K562 (cell line): ENCODE measurements around the gene ZNF672. TPM values are rescaled to one million over a fixed set of nuclear protein-coding genes. Genes with fewer than 3 reads are reported as not detected.
A peak's percentile ranks its signal among the peaks of the same experiment; 100 is the strongest.

Experiments
- ATAC-seq: fragments of 200-7000 bp; cut with Tn5 transposase; 3 replicates; pipeline ENCODE4 v1.9.1; 2020; ENCODE audit warnings: moderate library complexity
- BruUV-seq: library from RNA; stranded (reverse); fragments of 400-500 nt; replicated peaks from 2 replicates; lab custom pipeline; 2021; lab: Mats Ljungman, UMichigan
- CTCF ChIA-PET: fragments of 300-600 bp; formaldehyde crosslinking; extraction: SDS; loops from one replicate; lab custom pipeline; 2021; ENCODE audit warnings: low intra/inter-chr PET ratio; lab: Yijun Ruan, JAX
- POLR2A ChIA-PET: fragments of 300-600, 350-650 bp; sonication (Branson Sonifier 250); formaldehyde crosslinking; extraction: SDS; loops from one replicate; lab custom pipeline; 2021; ENCODE audit warnings: antibody characterized with exemption, inconsistent platforms; lab: Yijun Ruan, JAX
- DNase-seq, 4 experiments: peaks; one replicate each; pipeline versions ENCODE4 v3.0.0 to v3.0.0-alpha.2; 2011 to 2018; ENCODE audit warnings: low spot score in 3 of 4, mixed read lengths in 3 of 4; ENCODE audit errors: extremely low read depth in 1 of 4
- FAIRE-seq: peaks from 2 replicates; lab custom pipeline; 2011; peaks lifted over from hg19 to GRCh38; lab: Jason Lieb, UNC
- H2AFZ ChIP-seq: 2 replicates; pipeline ENCODE4 v1.6.0; 2011; ENCODE audit warnings: low read depth, low read length, control low read depth, inconsistent platforms
- H3K27ac ChIP-seq: fragments of 200-600 bp; 3 replicates; pipeline ENCODE4 v1.8.0; 2011; ENCODE audit warnings: low read depth, mild to moderate bottlenecking, control low read depth, inconsistent platforms, low read length, moderate library complexity, mixed read lengths; ENCODE audit errors: extremely low read depth
- H3K27me3 ChIP-seq, 2 experiments: fragments of 300-600 bp in 1 of 2; 2 replicates in 1 of 2; 3 replicates in 1 of 2; pipeline versions ENCODE4 v1.6.0 to v1.8.0; 2011; ENCODE audit warnings: inconsistent platforms in 2 of 2, low read length in 2 of 2, mild to moderate bottlenecking in 1 of 2, mixed read lengths in 1 of 2, moderate library complexity in 1 of 2; ENCODE audit not compliant: control insufficient read depth in 2 of 2, insufficient read depth in 2 of 2
- H3K36me3 ChIP-seq: fragments of 300-600 bp; 3 replicates; pipeline ENCODE4 v1.8.0; 2011; ENCODE audit warnings: mild to moderate bottlenecking, low read length, inconsistent platforms; ENCODE audit not compliant: control insufficient read depth, insufficient read depth
- H3K4me1 ChIP-seq, 2 experiments: fragments of 200-600 bp in 1 of 2; replicated peaks in 1 of 2; 2 replicates in 1 of 2; 3 replicates in 1 of 2; pipeline versions ENCODE4 v1.5.1 to v1.8.0; 2011; ENCODE audit warnings: inconsistent platforms in 2 of 2, low read length in 2 of 2, mild to moderate bottlenecking in 1 of 2, mixed read lengths in 1 of 2, moderate library complexity in 1 of 2; ENCODE audit not compliant: control insufficient read depth in 2 of 2, insufficient read depth in 2 of 2
- H3K4me2 ChIP-seq: 2 replicates; pipeline ENCODE4 v1.6.1; 2011; ENCODE audit warnings: low read length, control low read depth, inconsistent platforms, mixed read lengths; ENCODE audit not compliant: insufficient read depth
- H3K4me3 ChIP-seq: fragments of 200-600 bp; sonication (generic), shearing (Covaris generic); 2 replicates; pipeline ENCODE4 v1.5.1; 2016; ENCODE audit warnings: control low read depth, inconsistent platforms
- H3K79me2 ChIP-seq: fragments of 200-600 bp; 3 replicates; pipeline ENCODE4 v1.8.0; 2011; ENCODE audit warnings: low read length, inconsistent platforms; ENCODE audit not compliant: control insufficient read depth, insufficient read depth
- H3K9ac ChIP-seq, 2 experiments: 2 replicates each; pipeline versions ENCODE4 v1.6.0 to v1.6.1; 2011; ENCODE audit warnings: low read depth in 2 of 2, low read length in 2 of 2, control low read depth in 1 of 2, inconsistent platforms in 1 of 2, mild to moderate bottlenecking in 1 of 2, mixed read lengths in 1 of 2; ENCODE audit not compliant: insufficient read depth in 1 of 2
- H3K9me1 ChIP-seq: one replicate; pipeline ENCODE4 v1.6.0; 2011; ENCODE audit warnings: inconsistent platforms, mild to moderate bottlenecking, low read length, moderate library complexity; ENCODE audit not compliant: control insufficient read depth, insufficient read depth
- H3K9me3 ChIP-seq: replicated peaks from 2 replicates; pipeline ENCODE4 v1.5.1; 2011; ENCODE audit warnings: low read depth, low read length, inconsistent platforms; ENCODE audit not compliant: control insufficient read depth, insufficient read depth
- H4K20me1 ChIP-seq: replicated peaks from 2 replicates; pipeline ENCODE4 v1.6.1; 2011; ENCODE audit warnings: low read length, inconsistent platforms, mixed read lengths; ENCODE audit not compliant: control insufficient read depth, insufficient read depth
- HOMEZ ChIP-seq: fragments of 250-450 bp; sonication (Bioruptor Pico); IDR thresholded peaks from 2 replicates; pipeline ENCODE4 v1.4.0; 2020; ENCODE audit warnings: mild to moderate bottlenecking, moderate library complexity
- KAT7 ChIP-seq: sonication (generic); formaldehyde crosslinking; IDR thresholded peaks from 2 replicates; pipeline ENCODE4 v1.8.0; 2022; ENCODE audit warnings: missing genetic modification reagents, mild to moderate bottlenecking, borderline replicate concordance
- KLF13 ChIP-seq: fragments of 450-650 bp; IDR thresholded peaks from 2 replicates; pipeline ENCODE4 v1.6.1; 2016; ENCODE audit warnings: missing genetic modification characterization, low read depth, mild to moderate bottlenecking, missing compliant biosample characterization, moderate library complexity, borderline replicate concordance
- NFRKB ChIP-seq: fragments of 450-650 bp; IDR thresholded peaks from 2 replicates; pipeline ENCODE4 v1.6.1; 2016; ENCODE audit warnings: low read depth
- PHF20 ChIP-seq: fragments of 450-650 bp; IDR thresholded peaks from 2 replicates; pipeline ENCODE4 v1.6.1; 2018; ENCODE audit not compliant: partially characterized antibody
- SETDB1 ChIP-seq: IDR thresholded peaks from one replicate; pipeline ENCODE4 v1.6.1; 2012; ENCODE audit warnings: low read length, control low read depth, inconsistent platforms
- SMAD1 ChIP-seq: fragments of 150-350 bp; IDR thresholded peaks from 2 replicates; pipeline ENCODE4 v1.6.1; 2014; ENCODE audit warnings: low read length, low read depth; ENCODE audit not compliant: partially characterized antibody
- SOX6 ChIP-seq: fragments of 450-650 bp; IDR thresholded peaks from 2 replicates; pipeline ENCODE4 v1.6.1; 2014; ENCODE audit warnings: mild to moderate bottlenecking
- SRSF3 ChIP-seq: fragments of 200-400 bp; formaldehyde crosslinking; IDR thresholded peaks from 2 replicates; pipeline ENCODE4 v1.6.1; 2016; ENCODE audit warnings: mild to moderate bottlenecking, low read length, moderate library complexity; ENCODE audit not compliant: insufficient read depth
- TAF7 ChIP-seq: fragments of 450-650 bp; IDR thresholded peaks from 2 replicates; pipeline ENCODE4 v1.6.1; 2016; ENCODE audit warnings: missing genetic modification characterization, missing compliant biosample characterization
- TCF15 ChIP-seq: fragments of 250-450 bp; sonication (Bioruptor Pico); IDR thresholded peaks from 2 replicates; pipeline ENCODE4 v1.8.0; 2022; ENCODE audit warnings: moderate library complexity, mild to moderate bottlenecking, inconsistent platforms
- THRB ChIP-seq: fragments of 450-650 bp; formaldehyde crosslinking; conservative IDR thresholded peaks from 2 replicates; pipeline ENCODE4 v1.4.0; 2022; ENCODE audit warnings: mild to moderate bottlenecking, missing genetic modification characterization
- ZBTB11 ChIP-seq, 3 experiments: fragments of 200-800 bp in 1 of 3; fragments of 250-450 bp in 1 of 3; fragments of 450-650 bp in 1 of 3; sonication (Bioruptor Pico) in 1 of 3; sonication (Bioruptor generic) in 1 of 3; formaldehyde crosslinking in 1 of 3; IDR thresholded peaks; 2 replicates each; pipeline versions ENCODE4 v1.6.1 to v1.8.0; 2016 to 2022; ENCODE audit warnings: mild to moderate bottlenecking in 2 of 3, missing genetic modification characterization in 2 of 3, missing compliant biosample characterization in 1 of 3, moderate library complexity in 1 of 3
- ZKSCAN8 ChIP-seq: fragments of 200-800 bp; sonication (Bioruptor generic); IDR thresholded peaks from 2 replicates; pipeline ENCODE4 v1.6.1; 2016; ENCODE audit warnings: missing genetic modification characterization, missing compliant biosample characterization
- ZNF717 ChIP-seq: fragments of 250-450 bp; sonication (Bioruptor Pico); IDR thresholded peaks from 2 replicates; pipeline ENCODE4 v1.5.0; 2021
- ZNF830 ChIP-seq: fragments of 250-450 bp; sonication (Bioruptor Pico); IDR thresholded peaks from 2 replicates; pipeline ENCODE4 v1.5.0; 2021; ENCODE audit warnings: mild to moderate bottlenecking
- WGBS: fragments of 100-300 bp; shearing (Covaris generic); methylation state at CpG from one replicate; pipeline ENCODE4 v1.1.6; 2016; ENCODE audit warnings: low coverage, mixed read lengths; ENCODE audit not compliant: insufficient coverage; ENCODE audit errors: missing lambda C conversion rate; 5-methylcytosine and 5-hydroxymethylcytosine counted together
- in situ Hi-C: fragments of 300-500 bp; cut with MboI; formaldehyde crosslinking; loops from 4 replicates; pipeline ENCODE4 v1.15.0; 2018; ENCODE audit warnings: inconsistent platforms, mixed read lengths
- intact Hi-C: fragments of 100-400 bp; cut with micrococcal nuclease; formaldehyde crosslinking; loops from 2 replicates; pipeline ENCODE4 v1.14.2; 2022
- polyA plus RNA-seq, 8 experiments: library from polyadenylated mRNA; depleted of rRNA in 4 of 8; stranded (reverse) in 5 of 8; unstranded in 3 of 8; fragments of >200 nt; fragmentation: Nextera tagmentation in 2 of 8; fragmentation: Illumina TruSeq in 1 of 8; extraction: Ambion mirVana in 2 of 8; extraction: Trizol in 1 of 8; gene quantifications; 2 replicates each; pipeline versions ENCODE4 v1.2.1 to v1.2.3, GENCODE V29; 2011 to 2014; ENCODE audit warnings: inconsistent platforms in 1 of 8, missing spikeins in 1 of 8
- total RNA-seq, 7 experiments: library from RNA; depleted of rRNA in 6 of 7; stranded (reverse); fragments of >200 nt in 6 of 7; fragmentation: Illumina TruSeq in 2 of 7; extraction: Trizol in 2 of 7; gene quantifications; 2 replicates each; pipeline versions ENCODE4 v1.2.1 to v1.2.3, GENCODE V29; 2011 to 2021; ENCODE audit warnings: low replicate concordance in 1 of 7

ZNF672 gene
- total and polyA plus RNA-seq, 9 of the 15 experiments (the other 6 are each of a cell fraction or from before 2014, with no cell fraction given), result 1.9 to 57.9 (median 24.1) TPM

GRCh38 chr1:248857749-248858095 lies 19.7 kb downstream of the ZNF672 start:
- H3K79me2 ChIP-seq, result peaks cover 61% of the 10 kb centered on the region
- H3K4me3 ChIP-seq, result peak overlapping the region; percentile 66
- H3K4me2 ChIP-seq, result peak overlapping the region; percentile 100
- H3K27ac ChIP-seq, result peak overlapping the region; percentile 99
- WGBS, result 0% methylated on average over 3 of the region's 4 CpGs
- ChIA-PET CTCF (interaction anchor here (1.4 to 2.8 kb wide), 3 partner anchors 48 to 67 kb away, joined by 9 to 12 read pairs (median 12); no protein-coding TSS in a partner anchor), POLR2A (interaction anchor here (1.2 to 7.2 kb wide), 8 partner anchors 11 to 58 kb away, joined by 3 to 71 read pairs (median 5); partner anchors contain the start of genes PGBD2, SH3BP5L and ZNF672)
- no peaks in the 10 kb centered on the region for H4K20me1 ChIP-seq
- no peaks in the 10 kb centered on the region for H3K9me3 ChIP-seq
- intact Hi-C loops, result loop anchor here (1.0 to 2.0 kb wide), 3 partner anchors 19 to 49 kb away; partner anchors contain the start of genes PGBD2 and ZNF672
- H3K4me1 ChIP-seq, result peaks cover 42% of the 10 kb centered on the region in 2 experiments
- no peaks in the 10 kb centered on the region for H3K27me3 ChIP-seq
- H3K9me1 ChIP-seq, result peaks cover 3% of the 10 kb centered on the region
- BruUV-seq, result no TSS peak
- peak overlapping the region; percentile 66 for H2AFZ ChIP-seq
- H3K36me3 ChIP-seq, result peaks cover 48% of the 10 kb centered on the region
- FAIRE-seq (no peak), DNase-seq (no peak), ATAC-seq (peak; percentile 18)
- H3K9ac ChIP-seq, result peak overlapping the region; percentile 93 to 97
- in situ Hi-C loops, result no loop called here
- TF ChIP-seq KAT7 (CRISPR knock-in tag) (0 out of 2 replicates have a peak, but pooled peaks have one; percentile 42), THRB (CRISPR knock-in tag) (no peak), SOX6 (no peak), PHF20 (no peak), KLF13 (no peak), TAF7 (tag) (peak; percentile 5; the same call in 1 of the 2 replicates), ZBTB11 (CRISPR knock-in tag; IDR thresholded peaks at IDR 0.05) (no peak), SETDB1 (no peak), ZKSCAN8 (CRISPR knock-in tag) (no peak), TCF15 (CRISPR knock-in tag) (0 out of 2 replicates have a peak, but pooled peaks have one; percentile 53), SMAD1 (no peak), SRSF3 (0 out of 2 replicates have a peak, but pooled peaks have one; percentile 45), ZNF717 (CRISPR knock-in tag) (no peak), ZNF830 (no peak), NFRKB (no peak), HOMEZ (CRISPR knock-in tag) (no peak)
